Omental fat pad (tissue), 4 donors: ENCODE measurements around the gene MAPK13. TPM values are rescaled to one million over a fixed set of nuclear protein-coding genes. Genes with fewer than 3 reads are reported as not detected.

Experiments used
- ATAC-seq: fragments of 150-250 bp; one replicate; pipeline ENCODE4 v1.9.1; 2016; ENCODE audit warnings: mild to moderate bottlenecking, moderate library complexity; ENCODE audit not compliant: low FRiP score
- DNase-seq: peaks from one replicate; pipeline ENCODE4 v3.0.0-alpha.2; 2019; ENCODE audit warnings: low spot score
- total RNA-seq, 4 donors: library from RNA; depleted of rRNA; stranded (reverse); fragments of >200 nt; gene quantifications; one replicate each; pipeline ENCODE4 v1.1.0, GENCODE V29; 2016
- TF ChIP-seq, protein P1 (sequence below), 3 donors: fragments of 450-650 bp; IDR thresholded peaks; one replicate each; pipeline ENCODE4 v1.5.1; 2016 to 2017; ENCODE audit warnings: antibody characterized with exemption in 3 of 3, mild to moderate bottlenecking in 3 of 3, moderate library complexity in 2 of 3

The MAPK13 gene
- total RNA-seq, 4 donors from 2014 or later: 10.9 to 27.5 (median 17.7) TPM

DNA sequence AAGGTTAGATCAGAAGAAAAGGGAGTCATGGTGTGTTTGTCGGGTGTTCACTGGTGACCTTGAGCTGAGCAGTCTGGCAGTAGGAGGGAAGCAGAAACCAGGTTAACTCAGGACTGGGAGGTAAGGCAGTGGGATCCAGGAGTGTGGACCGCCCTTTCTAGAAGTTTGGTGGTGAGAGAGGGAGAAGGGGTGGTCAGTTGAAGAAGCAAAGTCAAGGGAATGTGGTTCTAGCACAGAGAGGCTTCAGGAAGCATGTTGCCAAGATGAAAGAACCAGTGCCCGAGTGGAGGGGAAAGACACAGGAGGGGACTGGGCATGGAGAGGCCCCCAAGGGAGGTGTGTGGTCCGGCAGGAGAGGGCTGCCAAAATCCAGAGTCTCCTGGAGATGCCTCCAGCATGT lies 3.6 kb downstream of the MAPK13 start:
- no peak for DNase-seq

DNA sequence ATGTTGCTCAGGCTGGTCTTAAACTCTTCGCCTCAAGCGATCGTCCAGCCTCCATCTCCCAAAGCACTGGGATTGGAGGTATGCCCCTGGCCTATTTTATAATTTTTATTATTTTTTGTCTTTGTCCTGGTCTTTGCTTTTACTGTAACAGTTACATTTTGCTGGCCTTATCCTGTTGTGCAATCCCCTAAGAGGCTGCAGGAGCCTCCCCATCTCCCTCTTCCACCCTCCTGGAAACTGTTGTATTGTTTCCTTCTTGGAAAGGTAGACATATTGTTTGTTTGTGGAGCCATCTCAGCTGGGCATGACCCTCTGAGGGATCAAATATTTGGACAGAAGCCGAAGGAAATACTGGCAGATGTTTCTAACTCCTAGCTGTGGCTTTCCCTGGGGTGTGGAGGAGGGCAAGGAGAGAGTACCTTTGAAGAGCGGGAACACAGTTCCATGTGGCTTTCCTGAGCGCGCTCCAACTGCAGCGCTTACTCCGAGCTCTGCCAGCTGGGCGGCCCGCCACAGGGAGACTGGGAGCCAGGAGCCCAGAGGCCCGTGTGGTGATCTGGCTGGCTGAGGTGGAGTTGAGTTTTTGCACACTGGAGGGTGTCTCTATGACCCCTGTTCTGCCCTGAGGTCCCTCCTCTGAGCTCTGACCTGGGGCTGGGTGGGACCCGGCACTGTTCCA lies 4.9 kb downstream of the MAPK13 start:
- TF ChIP-seq, protein P1, sequence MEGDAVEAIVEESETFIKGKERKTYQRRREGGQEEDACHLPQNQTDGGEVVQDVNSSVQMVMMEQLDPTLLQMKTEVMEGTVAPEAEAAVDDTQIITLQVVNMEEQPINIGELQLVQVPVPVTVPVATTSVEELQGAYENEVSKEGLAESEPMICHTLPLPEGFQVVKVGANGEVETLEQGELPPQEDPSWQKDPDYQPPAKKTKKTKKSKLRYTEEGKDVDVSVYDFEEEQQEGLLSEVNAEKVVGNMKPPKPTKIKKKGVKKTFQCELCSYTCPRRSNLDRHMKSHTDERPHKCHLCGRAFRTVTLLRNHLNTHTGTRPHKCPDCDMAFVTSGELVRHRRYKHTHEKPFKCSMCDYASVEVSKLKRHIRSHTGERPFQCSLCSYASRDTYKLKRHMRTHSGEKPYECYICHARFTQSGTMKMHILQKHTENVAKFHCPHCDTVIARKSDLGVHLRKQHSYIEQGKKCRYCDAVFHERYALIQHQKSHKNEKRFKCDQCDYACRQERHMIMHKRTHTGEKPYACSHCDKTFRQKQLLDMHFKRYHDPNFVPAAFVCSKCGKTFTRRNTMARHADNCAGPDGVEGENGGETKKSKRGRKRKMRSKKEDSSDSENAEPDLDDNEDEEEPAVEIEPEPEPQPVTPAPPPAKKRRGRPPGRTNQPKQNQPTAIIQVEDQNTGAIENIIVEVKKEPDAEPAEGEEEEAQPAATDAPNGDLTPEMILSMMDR (IDR thresholded peaks at IDR 0.05): no peak
- DNase-seq: no peak
- no peak for ATAC-seq

More for the DNA sequence above, 3.6 kb downstream of the MAPK13 start:
- TF ChIP-seq, protein P1 (IDR thresholded peaks at IDR 0.05): no peak
- no peak for ATAC-seq

DNA sequence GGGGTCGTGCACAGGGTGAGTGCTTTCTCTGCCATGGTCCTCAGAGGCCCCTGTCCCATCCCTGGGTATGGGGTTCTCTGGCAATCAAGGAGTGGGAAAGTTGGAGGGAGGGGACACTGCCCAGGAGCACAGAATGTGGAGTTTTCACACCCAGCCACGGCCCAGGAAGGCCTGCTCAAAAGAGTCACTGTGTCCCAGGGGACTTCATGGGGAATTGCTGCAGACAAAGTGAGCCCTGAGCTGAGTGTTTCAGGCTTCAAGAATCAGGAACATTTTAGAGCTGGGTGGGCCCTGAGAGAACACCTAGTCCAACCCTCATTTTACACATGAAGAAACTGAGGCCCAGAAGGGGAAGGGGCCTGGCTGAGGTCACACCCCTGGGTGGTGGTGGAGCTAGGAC lies 5.7 kb downstream of the MAPK13 start:
- TF ChIP-seq, protein P1 (IDR thresholded peaks at IDR 0.05): no peak
- ATAC-seq (no peak), DNase-seq (no peak)

GRCh38 chr6:36136551-36136950 lies 6.2 kb downstream of the MAPK13 start:
- ATAC-seq (no peak), DNase-seq (no peak)

DNA sequence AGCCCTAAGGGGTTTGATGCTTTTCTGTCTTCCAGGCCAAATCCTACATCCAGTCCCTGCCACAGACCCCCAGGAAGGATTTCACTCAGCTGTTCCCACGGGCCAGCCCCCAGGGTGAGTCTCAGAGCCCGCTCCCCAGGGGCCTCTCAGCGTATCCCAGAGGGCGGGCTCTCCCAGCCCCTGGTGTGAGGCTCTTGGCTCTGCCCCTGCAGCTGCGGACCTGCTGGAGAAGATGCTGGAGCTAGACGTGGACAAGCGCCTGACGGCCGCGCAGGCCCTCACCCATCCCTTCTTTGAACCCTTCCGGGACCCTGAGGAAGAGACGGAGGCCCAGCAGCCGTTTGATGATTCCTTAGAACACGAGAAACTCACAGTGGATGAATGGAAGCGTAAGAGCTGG lies 8.4 kb downstream of the MAPK13 start:
- ATAC-seq: no peak

More at GRCh38 chr6:36136551-36136950, 6.2 kb downstream of the MAPK13 start:
- TF ChIP-seq, protein P1 (IDR thresholded peaks at IDR 0.05): no peak

DNA sequence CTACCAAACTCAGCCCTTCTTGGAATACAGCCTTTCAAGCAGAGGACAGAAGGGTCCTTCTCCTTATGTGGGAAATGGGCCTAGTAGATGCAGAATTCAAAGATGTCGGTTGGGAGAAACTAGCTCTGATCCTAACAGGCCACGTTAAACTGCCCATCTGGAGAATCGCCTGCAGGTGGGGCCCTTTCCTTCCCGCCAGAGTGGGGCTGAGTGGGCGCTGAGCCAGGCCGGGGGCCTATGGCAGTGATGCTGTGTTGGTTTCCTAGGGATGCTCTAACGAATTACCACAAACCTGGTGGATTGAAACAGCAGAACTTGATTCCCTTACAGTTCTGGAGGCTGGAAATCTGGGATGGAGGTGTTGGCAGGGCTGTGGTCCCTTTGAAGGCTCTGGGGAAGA lies 9.1 kb downstream of the MAPK13 start:
- TF ChIP-seq, protein P1 (IDR thresholded peaks at IDR 0.05): no peak
- ATAC-seq: no peak
- DNase-seq: no peak

More for the DNA sequence above, 8.4 kb downstream of the MAPK13 start:
- TF ChIP-seq, protein P1 (IDR thresholded peaks at IDR 0.05): no peak
- DNase-seq: no peak
